Measurements from ENCODE around the gene HBEGF. TPM values are rescaled to one million over a fixed set of nuclear protein-coding genes. Genes with fewer than 3 reads are reported as not detected.

HBEGF gene
- total and polyA plus RNA-seq, 2 donors (not counting 1 experiment from before 2014, with no cell fraction given) = 1.8 to 10.3 TPM

GRCh38 chr5:140360101-140360500, 13.7 kb upstream of the HBEGF start, which contains the start of gene SLC4A9:
Gene SLC4A9 (plus strand): TSS chr5:140360194. CDS start chr5:140360237, 43 bp downstream.
- no peak within 1 kb of the TSS for H3K9ac ChIP-seq (ENCODE audit: insufficient read depth, low read length)
- DNase-seq (ENCODE audit: low read depth in 2 of 2) = no peak
- no peak within 1 kb of the TSS for H3K4me2 ChIP-seq (ENCODE audit: extremely low read depth, insufficient read depth, low read length)
- H3K36me3 ChIP-seq (ENCODE audit: control insufficient read depth, insufficient read depth, low read length) = no peaks in the 10 kb centered on the region
- no peak within 1 kb of the TSS for H2AFZ ChIP-seq (ENCODE audit: low read length)
- H3K27ac ChIP-seq (ENCODE audit: insufficient read depth, low read length) = no peak within 1 kb of the TSS
- no peak within 1 kb of the TSS for H3K4me3 ChIP-seq (replicated peaks in 1 of 4; ENCODE audit: control extremely low read depth in 1 of 4, insufficient read depth in 1 of 4, low read depth in 3 of 4, low read length in 4 of 4)
- no peak for TF ChIP-seq EZH2 (IDR thresholded peaks at IDR 0.05; ENCODE audit: low read length, missing control alignments)
- TF ChIP-seq, protein P1, sequence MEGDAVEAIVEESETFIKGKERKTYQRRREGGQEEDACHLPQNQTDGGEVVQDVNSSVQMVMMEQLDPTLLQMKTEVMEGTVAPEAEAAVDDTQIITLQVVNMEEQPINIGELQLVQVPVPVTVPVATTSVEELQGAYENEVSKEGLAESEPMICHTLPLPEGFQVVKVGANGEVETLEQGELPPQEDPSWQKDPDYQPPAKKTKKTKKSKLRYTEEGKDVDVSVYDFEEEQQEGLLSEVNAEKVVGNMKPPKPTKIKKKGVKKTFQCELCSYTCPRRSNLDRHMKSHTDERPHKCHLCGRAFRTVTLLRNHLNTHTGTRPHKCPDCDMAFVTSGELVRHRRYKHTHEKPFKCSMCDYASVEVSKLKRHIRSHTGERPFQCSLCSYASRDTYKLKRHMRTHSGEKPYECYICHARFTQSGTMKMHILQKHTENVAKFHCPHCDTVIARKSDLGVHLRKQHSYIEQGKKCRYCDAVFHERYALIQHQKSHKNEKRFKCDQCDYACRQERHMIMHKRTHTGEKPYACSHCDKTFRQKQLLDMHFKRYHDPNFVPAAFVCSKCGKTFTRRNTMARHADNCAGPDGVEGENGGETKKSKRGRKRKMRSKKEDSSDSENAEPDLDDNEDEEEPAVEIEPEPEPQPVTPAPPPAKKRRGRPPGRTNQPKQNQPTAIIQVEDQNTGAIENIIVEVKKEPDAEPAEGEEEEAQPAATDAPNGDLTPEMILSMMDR (conservative IDR thresholded peaks at IDR 0.05 in 1 of 2, IDR thresholded peaks at IDR 0.05 in 1 of 2; ENCODE audit: low read depth in 1 of 2, low read length in 2 of 2) = no peak
- peaks cover 5% of the 10 kb centered on the region for H3K4me1 ChIP-seq (ENCODE audit: control insufficient read depth, extremely low read depth, insufficient read depth, low read length)
- H3K79me2 ChIP-seq (ENCODE audit: control insufficient read depth, insufficient read depth, low read length) = no peaks in the 10 kb centered on the region
- no peaks in the 10 kb centered on the region for H4K20me1 ChIP-seq (ENCODE audit: control insufficient read depth, extremely low read depth, insufficient read depth, low read length)
- H3K9me3 ChIP-seq (ENCODE audit: control insufficient read depth, insufficient read depth, low read depth, low read length) = no peaks in the 10 kb centered on the region
- H3K27me3 ChIP-seq (ENCODE audit: control insufficient read depth, insufficient read depth, low read length) = peaks cover 7% of the 10 kb centered on the region

DNA sequence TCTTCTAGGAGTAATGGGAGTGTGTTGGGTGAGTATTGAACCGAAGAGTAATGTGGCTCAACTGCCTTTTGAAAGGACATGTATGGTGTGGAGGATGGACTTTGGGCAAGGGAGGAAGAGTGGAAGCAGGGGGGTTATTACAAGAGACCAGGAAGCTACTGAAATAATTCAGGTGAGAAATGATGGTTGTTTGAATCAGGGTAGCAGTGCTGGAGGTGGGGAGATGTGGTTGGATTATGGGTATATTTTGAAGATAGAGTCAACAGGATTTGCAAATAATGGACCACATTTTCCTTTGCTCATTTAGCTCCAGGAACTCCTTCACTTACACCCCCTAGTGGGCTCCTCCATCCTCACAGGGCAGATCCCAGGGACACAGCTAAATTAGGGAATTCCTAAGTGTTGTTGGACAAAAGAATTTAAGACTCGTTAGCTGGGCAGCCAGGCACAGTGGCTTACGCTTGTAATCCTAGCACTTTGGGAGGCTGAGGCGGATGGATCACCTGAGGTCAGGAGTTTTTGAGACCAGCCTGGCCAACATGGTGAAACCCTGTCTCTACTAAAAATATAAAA, 12.4 kb upstream of the HBEGF start:
- DNase-seq (ENCODE audit: low read depth in 2 of 2) = peak; percentile 41 to 42
- Histone ChIP-seq H3K9me3 (ENCODE audit: control insufficient read depth, insufficient read depth, low read depth, low read length) (no peaks in the 10 kb centered on the region), H4K20me1 (ENCODE audit: control insufficient read depth, extremely low read depth, insufficient read depth, low read length) (no peaks in the 10 kb centered on the region), H2AFZ (ENCODE audit: low read length) (no peak overlapping the region), H3K4me2 (ENCODE audit: extremely low read depth, insufficient read depth, low read length) (no peak overlapping the region), H3K4me1 (ENCODE audit: control insufficient read depth, extremely low read depth, insufficient read depth, low read length) (peaks cover 5% of the 10 kb centered on the region), H3K9ac (ENCODE audit: insufficient read depth, low read length) (no peak overlapping the region), H3K27me3 (ENCODE audit: control insufficient read depth, insufficient read depth, low read length) (no peaks in the 10 kb centered on the region), H3K4me3 (replicated peaks in 1 of 4; ENCODE audit: control extremely low read depth in 1 of 4, insufficient read depth in 1 of 4, low read depth in 3 of 4, low read length in 4 of 4) (no peak overlapping the region), H3K79me2 (ENCODE audit: control insufficient read depth, insufficient read depth, low read length) (no peaks in the 10 kb centered on the region), H3K36me3 (ENCODE audit: control insufficient read depth, insufficient read depth, low read length) (no peaks in the 10 kb centered on the region), H3K27ac (ENCODE audit: insufficient read depth, low read length) (no peak overlapping the region)
- TF ChIP-seq, protein P1 (conservative IDR thresholded peaks at IDR 0.05 in 1 of 2, IDR thresholded peaks at IDR 0.05 in 1 of 2; ENCODE audit: low read depth in 1 of 2, low read length in 2 of 2) = peak; percentile 56 to 67
- no peak for TF ChIP-seq EZH2 (IDR thresholded peaks at IDR 0.05; ENCODE audit: low read length, missing control alignments)

DNA sequence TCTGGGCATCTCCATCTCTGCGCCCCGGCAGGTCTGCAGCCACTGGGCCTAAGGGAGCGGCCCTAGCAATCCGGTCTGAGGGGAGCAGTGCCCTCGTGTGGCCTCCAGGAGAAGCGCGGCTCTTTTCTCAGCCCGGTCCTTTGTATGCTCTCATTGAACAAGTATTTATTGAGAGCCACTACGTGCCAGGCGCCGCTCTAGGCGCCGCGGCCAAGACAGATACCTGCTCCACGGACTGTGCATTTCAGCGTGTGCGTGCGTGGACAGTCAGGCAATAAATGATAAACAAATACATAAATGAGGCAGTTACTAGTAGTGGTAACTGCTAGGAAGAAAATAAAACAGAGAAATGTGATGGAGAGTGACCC, 11.3 kb upstream of the HBEGF start:
- Histone ChIP-seq H3K27ac (ENCODE audit: insufficient read depth, low read length) (no peak overlapping the region), H3K79me2 (ENCODE audit: control insufficient read depth, insufficient read depth, low read length) (no peaks in the 10 kb centered on the region), H3K4me3 (replicated peaks in 1 of 4; ENCODE audit: control extremely low read depth in 1 of 4, insufficient read depth in 1 of 4, low read depth in 3 of 4, low read length in 4 of 4) (peak overlapping the region in 3 of 4 experiments; percentile 26 to 32 (median 26)), H4K20me1 (ENCODE audit: control insufficient read depth, extremely low read depth, insufficient read depth, low read length) (no peaks in the 10 kb centered on the region), H3K9me3 (ENCODE audit: control insufficient read depth, insufficient read depth, low read depth, low read length) (no peaks in the 10 kb centered on the region), H3K27me3 (ENCODE audit: control insufficient read depth, insufficient read depth, low read length) (no peaks in the 10 kb centered on the region), H3K9ac (ENCODE audit: insufficient read depth, low read length) (no peak overlapping the region), H3K4me1 (ENCODE audit: control insufficient read depth, extremely low read depth, insufficient read depth, low read length) (peaks cover 5% of the 10 kb centered on the region), H2AFZ (ENCODE audit: low read length) (peak overlapping the region; percentile 83), H3K4me2 (ENCODE audit: extremely low read depth, insufficient read depth, low read length) (peak overlapping the region; percentile 88), H3K36me3 (ENCODE audit: control insufficient read depth, insufficient read depth, low read length) (no peaks in the 10 kb centered on the region)
- DNase-seq (ENCODE audit: low read depth in 2 of 2) = peak; percentile 79 to 83
- TF ChIP-seq EZH2 (IDR thresholded peaks at IDR 0.05; ENCODE audit: low read length, missing control alignments) = no peak
- TF ChIP-seq, protein P1 (conservative IDR thresholded peaks at IDR 0.05 in 1 of 2, IDR thresholded peaks at IDR 0.05 in 1 of 2; ENCODE audit: low read depth in 1 of 2, low read length in 2 of 2) = peak; percentile 93 to 96
